GM19395 (cell line): ENCODE measurements around the gene SFT2D2.

Experiments
- ATAC-seq: cut with Tn5 transposase; IDR thresholded peaks from one replicate; pipeline ENCODE4 v1.9.1; 2021; ENCODE audit warnings: mild to moderate bottlenecking, moderate library complexity; ENCODE audit not compliant: unreplicated experiment

SFT2D2 gene

DNA sequence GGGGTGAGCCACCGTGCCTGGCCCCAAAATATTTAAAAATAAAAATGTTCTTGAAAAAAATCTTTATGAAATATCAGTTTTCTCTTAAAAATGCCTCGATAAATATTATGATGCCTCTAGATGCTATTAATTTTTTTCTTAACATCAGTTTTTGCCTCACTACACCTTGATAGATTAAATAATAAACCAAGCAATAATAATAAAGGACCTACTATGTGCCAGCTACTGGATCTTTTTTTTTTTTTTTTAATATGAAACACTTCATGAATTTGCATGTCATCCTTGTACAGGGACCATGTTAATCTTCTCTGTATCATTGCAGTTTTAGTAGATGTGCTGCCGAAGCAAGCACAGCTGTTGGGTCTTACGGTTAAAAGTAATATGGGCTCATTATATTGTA is 37.3 kb downstream of the SFT2D2 start:
- ATAC-seq: no peak

DNA sequence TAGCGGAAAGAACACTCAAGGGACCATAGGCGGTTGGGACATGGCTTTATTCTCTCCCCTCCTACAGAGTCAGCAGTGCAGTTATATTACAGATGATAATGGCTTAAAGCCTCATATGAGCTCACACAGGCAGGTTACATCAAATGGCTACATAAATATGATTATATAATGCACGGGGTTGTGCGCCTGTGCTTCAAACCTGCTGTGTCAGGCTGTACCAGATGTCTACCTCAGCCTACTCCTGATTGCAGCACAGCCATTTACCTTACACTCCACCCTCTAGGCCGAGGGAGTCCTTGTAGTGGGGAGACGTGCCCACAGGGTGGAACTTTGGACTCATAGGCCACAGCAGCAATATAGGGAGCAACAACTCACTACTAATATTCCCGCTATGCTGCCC is 38.5 kb downstream of the SFT2D2 start:
- no peak for ATAC-seq

DNA sequence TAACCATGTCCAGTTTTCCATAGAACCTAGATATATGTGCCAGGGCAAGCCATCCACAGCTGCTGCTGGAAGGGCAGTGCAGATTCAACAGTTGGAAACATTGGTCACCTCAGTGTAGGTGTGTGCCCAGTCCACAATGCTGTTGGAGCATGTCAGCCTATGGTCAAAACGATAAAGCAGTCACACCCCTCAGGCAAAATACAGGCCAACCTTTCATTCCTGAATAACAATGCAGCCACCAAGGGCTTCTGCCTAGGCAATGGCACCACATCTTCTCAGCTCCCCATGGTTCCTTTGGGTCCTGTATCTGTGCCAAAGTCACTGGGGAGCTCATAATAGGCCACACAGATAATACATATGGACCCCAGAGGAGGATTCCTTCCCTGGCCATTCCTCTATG is 39.8 kb downstream of the SFT2D2 start:
- no peak for ATAC-seq

DNA sequence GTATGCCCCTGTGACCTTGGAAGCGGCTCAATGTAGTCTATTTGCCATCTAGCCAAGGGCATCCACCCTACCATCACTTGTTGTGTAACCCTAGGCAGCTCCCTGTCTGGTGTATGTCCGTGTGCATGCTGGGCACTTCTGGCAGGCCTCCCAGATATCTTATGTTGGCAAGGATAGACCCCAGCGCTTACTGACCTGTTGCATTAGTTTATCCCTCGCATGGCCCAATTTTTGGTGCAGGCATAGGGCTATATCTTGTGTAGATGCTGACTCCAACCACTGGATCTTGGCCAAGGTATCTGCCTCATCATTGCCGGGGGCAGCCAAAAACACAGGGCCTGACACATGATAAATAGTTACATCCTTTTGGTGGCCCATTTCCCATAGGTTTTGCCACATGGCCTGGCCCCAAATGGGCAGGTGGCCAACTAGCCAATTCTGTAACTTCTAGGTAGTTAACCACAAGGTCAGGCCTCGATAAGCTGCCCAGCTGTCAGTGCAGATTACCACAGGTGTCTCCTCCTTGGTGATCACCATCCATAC is 40.9 kb downstream of the SFT2D2 start:
- no peak for ATAC-seq

DNA sequence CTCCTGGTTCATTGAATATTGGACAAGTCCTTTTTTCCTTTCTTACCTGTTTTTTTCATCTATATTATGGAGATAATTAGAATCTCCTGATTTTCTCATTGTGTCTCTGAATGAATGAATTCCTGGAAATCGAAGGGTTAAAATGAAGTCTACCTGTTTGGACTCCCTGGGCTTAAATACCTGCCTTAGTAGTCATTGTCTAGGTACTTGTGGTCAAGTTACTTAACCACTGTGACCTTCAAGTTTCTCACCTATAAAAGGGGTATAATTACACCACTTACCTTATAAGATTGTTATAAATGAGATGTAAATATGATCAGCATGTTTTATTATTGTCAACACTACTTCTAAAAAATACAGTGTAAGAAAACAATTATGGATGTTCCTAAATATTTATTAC is 45.8 kb downstream of the SFT2D2 start:
- no peak for ATAC-seq

DNA sequence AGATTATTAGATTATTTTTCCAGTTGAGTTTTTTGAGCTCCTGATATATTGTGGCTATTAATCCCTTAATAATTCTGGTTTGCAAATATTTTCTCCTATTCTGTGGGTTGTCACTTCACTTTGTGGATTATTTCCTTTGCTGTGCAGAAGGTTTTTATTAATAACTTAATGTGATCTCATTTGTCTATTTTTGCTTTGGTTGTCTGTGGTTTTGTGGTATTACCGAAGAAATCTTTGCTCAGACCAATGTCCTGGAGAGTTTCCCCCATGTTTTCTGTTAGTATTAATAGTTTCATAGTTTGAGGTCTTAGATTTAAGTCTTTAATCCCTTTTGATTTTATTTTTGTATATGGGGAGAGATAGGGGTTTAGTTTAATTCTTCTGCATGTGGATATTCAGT is 47.8 kb downstream of the SFT2D2 start:
- no peak for ATAC-seq

DNA sequence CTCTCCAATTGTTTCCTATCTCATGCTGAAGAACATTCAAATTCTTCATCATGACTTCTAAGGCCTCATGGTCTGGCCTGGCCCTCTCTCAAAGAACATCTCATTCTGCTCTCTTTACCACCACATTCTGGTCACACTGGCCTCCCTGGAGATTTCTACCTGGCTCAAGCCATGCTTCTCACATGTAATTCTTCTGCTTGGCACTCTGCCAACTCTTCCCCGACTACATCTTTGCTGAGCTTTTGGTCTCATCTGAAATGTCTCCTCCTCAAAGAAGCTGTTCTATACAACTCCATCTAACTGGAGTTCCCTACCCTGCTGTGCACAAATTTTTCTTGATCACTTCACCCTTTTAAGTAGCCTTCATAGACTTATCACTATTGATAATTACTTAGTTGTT is 53.4 kb downstream of the SFT2D2 start:
- ATAC-seq: no peak

DNA sequence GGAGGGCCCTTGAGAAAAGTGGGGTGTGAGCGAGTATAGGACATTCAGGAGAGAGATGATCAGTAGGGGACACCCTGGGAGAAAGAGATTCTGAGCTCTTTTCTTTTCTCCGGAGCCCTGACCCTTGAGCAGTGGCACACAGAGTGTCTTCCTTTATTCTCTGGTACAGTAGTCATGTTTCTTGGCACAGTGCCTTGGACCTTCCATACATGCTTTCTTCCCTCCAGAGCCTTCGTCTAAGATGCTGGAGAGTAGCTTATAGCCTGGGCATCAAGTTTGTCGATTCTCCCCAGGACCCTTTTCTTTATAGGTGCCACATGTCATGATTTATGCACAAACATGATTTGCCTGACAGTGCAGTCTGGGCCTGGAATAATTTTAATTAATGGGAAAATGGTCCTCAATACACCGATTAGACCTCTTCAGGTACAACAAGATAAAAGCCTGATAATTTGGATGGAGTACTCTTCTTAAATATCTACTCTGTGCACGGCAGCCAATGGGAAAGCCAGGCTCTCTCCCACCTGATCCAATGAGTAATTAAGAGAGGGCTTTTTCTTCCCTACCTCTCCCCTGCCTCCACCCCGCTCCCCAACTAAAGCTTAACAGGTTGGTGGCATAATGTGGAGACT is 54.6 kb downstream of the SFT2D2 start, which contains the start of gene TBX19:
TSS of gene TBX19 (plus strand) at position 582 of the 632 bp plus-strand sequence. CDS start 214 bp downstream, outside the sequence.
- ATAC-seq: no peak

DNA sequence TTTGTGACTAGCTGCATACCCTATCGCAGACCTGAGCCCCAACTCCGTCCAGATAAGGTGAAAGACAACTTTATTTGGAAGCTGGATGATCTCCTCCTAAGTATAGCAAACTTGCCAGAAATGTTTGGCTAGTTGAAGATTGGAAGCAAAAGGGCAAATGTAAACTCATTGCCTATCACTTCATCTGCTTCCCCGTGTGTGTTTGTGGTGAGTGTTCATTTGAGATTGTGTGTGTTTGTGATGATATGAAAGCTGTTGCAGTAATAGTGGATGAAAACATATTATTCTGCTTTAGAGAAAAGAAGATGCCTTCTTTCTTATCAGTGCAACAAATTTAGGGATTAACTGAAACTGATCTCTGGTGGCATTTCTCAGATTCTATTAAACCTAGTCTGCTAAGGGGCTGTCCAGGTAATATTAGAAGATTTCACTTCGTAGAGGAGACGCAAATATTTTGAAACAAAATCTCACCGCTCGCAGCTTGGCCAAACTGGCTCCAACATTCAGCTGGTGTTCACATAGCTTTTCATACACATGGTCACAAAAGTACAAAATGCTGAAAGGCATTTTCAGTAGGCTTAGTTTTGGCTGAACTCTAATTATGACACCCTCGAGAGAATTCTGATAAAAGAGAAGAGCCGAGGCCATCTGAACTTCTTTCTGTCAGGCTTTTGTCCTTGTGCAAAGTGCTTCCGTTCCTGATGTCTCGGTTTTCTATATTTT is 56.0 kb downstream of the SFT2D2 start:
- no peak for ATAC-seq

DNA sequence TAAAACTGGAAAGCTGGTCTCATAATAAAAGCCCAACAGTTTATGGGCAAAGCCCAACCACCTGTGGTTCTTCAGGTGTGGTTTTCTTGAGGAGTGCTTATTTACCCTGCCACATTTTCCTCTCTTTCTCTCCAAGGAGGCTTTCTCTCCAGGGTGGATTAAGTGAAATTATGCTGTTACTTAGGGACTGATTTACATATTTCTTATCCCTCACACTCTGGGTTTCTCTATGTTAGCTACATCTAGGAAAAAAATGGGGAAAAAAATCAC is 59.7 kb downstream of the SFT2D2 start:
- no peak for ATAC-seq

DNA sequence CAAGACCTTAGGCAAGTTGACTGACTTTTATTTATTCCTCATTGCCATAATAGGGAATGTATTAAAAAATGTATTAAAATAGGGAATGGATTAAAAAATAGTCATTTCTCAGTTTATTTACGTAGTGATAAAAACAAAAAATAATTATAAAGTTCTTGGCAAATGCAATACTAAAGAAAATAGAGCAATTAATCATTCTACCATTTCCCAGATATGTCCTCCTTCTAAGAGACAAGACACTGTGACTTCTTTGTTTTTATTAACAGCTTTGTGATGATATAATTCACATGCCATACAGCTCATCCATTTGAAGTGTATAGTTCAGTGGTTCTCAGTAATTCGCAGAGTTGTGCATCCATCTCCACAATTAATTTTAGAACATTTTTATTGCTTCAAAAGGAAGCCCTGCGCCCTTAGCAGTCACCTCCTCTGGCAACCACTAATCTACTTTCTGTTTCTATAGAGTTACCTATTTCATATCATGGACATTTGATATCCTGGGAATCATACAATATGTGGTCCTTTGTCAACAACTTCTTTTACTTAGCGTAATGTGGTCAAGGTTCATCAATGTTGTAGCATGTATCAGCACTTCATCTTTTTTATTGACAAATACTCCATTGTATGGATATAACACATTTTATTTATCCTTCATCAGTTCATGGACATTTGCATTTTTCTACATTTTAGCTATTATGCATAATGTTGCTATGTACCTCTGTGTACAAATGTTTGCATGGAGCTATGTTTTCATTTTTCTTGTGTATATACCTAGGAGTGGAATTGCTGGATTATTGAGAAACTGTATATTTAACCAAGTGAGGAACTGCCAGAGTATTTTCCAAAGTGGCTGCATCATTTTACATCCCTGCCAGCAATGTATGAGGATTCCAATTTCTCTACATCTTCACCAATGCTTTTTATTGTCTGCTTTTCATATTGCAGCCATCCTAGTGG is 60.4 kb downstream of the SFT2D2 start:
- no peak for ATAC-seq

DNA sequence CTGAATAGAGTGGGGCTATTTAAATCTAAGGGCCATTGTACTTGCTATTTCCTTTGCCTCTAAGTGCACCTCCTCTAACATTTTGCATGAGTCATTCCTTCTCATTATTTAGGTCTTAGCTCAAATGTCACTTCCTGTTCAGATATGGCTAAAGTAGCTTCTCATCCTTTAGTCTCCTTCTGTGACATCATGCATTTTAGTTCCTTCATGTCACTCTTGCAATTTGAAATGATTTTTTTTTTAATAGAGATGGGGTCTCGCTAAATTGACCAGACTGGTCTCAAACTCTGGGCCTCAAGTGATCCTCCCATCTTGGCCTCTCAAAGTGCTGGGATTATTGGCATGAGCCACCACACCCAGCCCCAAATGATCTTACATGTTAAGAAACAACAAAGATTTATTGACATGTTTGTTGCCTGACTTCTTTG is 61.4 kb downstream of the SFT2D2 start:
- no peak for ATAC-seq

DNA sequence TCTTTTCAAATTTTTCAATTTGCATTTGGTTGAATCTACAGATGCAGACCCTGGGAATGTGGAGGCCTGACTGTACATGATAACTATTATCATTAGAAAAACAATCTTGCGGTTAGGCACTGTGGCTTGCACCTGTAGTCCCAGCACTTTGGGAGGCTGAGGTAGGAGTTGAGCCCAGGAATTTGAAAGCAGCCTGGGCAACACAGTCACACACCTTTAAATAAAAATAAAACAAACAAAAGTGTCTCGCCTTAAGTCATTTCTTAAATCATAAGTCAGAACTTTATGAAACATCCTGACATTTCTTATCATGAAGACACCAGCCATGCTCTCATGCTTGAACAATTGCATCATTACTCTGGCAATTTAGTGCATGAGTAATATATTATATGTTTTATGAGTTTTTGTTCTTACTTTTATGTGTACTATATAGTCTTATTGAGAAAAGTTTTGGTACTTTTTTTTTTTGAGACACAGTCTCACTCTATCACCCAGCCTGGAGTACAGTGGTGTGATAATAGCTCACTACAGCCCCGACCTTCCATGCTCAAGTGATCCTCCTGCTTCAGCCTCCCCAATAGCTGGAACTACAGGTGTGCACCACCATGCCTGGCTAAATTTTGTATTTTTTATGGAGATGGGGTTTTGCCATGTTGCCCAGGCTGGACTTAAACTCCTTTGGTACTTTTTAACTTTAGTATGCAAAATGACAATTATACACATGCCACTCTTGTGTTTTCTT is 62.7 kb downstream of the SFT2D2 start:
- no peak for ATAC-seq

DNA sequence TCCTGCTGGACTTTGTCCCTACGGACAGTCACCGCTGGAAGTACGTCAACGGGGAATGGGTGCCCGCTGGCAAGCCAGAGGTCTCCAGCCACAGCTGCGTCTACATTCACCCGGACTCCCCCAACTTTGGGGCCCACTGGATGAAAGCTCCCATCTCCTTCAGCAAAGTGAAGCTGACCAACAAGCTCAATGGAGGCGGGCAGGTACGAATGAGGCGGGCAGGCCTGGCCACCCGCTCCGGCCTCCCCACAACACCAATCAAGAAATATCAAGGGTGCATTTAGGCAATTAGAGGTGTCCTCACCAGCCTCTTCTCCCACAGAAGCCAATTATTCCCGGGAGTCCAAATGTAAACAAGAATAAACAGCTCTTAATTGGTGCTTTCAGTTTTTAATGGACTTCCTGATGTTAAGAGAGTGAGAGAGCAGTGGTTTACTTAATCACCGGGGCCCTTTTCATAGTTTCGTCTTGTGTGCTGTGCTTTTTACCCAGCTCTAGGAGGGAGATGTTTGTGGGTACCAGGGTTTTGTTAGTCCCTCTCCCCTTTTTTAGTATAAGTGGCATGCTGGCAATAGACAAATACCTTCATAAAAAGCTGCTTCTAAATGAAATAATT is 65.5 kb downstream of the SFT2D2 start:
- no peak for ATAC-seq

DNA sequence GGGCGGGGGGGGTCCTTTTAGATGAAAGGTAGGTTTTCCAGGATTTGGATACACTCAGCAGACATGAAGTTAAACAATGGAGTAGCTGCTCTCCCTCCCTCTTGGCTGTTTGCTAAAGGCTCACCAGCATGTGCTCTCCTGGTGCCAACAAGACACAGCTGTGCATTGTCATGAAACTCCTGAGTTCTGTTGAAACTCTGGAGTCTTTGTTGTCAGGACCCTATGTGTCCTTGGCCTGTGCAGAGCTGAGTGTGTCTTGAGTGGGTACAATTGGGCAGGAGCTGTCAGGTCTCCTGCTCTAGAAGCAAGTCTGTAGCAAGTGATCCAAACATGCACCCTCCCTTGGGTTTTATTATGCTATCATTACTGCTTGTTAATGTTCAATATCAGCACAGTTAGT is 67.6 kb downstream of the SFT2D2 start:
- ATAC-seq: no peak

DNA sequence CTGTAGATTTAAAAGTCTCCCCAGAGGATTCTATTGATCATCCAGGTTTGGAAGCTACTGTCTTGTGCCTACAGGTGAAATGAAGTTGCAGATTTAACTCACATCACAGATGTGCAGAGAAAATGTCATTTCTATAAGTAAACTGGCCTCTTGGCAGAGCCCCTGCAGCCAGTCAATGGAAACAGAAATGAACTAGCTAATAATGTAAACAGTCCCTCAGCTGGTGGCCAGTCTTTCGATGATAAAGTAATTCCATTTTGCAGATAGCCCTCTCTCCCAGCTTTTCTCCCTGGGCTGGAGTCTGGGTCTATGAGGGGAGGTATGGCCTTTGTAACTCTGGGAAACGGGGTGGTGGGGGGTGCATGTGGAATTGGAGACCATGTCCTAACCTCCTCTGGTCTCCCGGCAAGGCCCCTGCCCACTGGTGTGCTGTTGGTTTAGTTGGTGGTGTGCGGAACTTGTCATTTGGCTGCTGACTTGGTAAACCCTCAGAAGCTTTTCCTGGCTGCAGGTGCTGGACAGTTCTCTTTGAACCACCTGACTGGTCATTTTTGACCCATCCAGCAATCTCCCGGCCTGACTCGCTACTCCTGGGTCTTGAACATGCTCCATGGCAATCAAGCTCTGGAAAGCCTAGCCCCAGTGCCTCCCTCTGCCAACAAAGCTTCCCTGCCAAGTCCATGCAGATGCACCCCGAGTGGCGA is 69.8 kb downstream of the SFT2D2 start:
- no peak for ATAC-seq

DNA sequence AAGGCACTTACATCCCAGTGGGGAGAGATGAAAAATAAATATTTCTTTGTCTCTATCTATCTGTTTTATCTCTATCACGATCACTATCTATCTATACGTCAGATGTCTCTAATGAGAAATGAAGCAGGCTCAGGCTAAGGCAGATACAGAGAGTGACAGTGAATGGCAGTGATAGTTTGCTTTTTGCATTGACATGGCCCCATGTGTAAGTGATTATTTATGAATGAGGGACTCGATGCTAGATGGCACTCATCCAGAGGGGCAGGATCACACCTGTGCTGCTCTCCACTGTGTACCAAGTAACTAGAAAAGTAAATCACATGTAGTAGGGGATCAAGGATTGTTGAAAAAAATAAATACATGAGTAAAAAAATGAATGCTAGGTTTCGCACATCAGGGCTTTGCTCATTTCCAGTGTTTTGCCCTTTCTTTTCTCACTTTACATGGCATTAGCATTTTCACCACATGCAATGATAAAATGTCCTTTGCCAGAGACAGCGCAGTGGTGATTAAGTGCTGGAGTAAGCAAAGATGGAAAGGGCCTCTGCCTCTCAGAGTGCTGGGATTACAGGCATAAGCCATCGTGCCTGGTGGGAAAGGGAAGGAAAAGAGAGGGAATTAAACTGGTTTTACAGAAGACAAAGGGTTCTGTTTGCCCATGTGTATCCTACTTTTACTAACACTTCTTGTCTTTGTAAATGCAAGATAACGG is 71.4 kb downstream of the SFT2D2 start:
- ATAC-seq: no peak

DNA sequence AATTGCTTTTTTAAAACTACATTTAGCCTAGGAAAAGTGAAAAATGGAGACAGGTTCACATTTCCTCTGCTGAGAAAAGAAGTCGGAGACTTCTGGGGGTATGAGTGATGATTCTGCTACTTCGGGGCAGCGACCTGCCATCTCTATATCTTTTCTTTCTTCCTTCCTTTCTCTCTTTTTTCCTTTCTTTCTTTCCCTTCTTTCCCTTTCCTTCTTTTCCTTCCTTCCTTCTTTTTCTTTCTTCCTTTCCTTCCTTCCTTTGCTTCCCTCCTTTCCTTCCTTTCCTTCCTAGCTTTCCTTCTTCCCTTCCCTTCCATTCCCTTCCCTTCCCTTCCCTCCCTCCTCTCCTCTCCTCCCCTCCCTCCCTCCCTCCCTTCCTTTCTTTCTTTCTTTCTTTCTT is 72.6 kb downstream of the SFT2D2 start:
- ATAC-seq: no peak

DNA sequence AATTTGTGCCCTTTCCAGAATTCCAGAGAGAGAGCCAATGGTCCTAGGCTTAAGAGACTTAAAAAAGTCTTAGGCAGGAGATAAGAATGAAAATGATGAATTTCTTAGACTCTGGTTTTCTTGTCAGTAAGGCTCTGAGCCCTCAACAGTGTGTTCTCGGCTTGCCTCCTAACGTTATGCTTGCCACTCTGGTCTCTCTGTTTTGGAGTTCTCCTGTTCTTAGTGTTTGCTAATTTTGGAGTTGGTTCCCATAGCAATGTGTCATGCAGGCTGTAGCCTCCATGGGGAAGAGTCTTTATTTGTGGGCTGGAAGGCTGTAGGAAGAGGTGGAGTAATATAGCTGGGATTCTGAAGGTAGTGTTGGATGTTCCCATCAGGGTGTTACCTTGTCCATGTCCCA is 74.8 kb downstream of the SFT2D2 start:
- ATAC-seq: no peak
